Measurements from ENCODE around the gene KIAA0586.
A peak's percentile ranks its signal among the peaks of the same experiment; 100 is the strongest.
"Not testable (repeated sequence)": the region's sequence is repeated elsewhere in the genome, so short reads cannot be mapped to it uniquely, and the experiment has no call there.

KIAA0586 gene

DNA sequence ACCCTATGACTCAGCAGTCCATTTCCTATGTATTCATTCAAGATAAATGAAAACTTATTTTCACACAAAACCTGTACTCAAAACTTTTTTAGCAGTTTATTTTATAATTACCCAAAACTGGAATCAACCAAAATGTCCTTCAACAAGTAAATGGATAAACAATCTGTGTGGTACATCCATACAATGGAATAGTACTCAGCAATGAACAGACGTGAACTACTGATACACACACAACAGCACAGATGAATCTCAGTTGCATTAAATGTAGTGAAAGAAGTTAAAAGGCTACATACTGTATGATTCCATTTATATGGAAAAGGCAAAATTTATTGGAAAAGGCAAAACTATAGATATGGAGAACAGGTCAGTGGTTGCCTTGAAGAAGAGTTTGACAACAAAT, 90.1 kb downstream of the KIAA0586 start:
- no peak overlapping the region for H3K4me3 ChIP-seq (ENCODE audit: low read depth, low read length)

DNA sequence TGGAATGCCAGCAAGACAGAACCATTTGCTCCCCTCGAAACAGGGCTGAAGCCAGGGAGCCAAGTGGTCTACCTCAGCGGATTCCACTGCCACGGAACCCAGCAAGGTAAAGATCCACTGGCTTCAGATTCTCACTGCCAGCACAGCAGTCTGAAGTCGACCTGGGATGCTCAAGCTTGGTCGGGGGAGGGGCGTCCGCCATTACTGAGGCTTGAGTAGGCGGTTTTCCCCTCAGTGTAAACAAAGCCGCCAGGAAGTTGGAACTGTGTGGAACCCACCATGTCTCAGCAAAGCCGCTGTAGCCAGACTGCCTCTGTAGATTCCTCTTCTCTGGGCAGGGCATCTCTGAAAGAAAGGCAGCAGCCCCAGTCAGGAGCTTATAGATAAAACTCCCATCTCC, 98.2 kb downstream of the KIAA0586 start:
- not testable (repeated sequence) for DNase-seq (ENCODE audit: low read depth); H3K4me3 ChIP-seq (ENCODE audit: low read depth, low read length)

More for the DNA sequence above, 90.1 kb downstream of the KIAA0586 start:
- DNase-seq (ENCODE audit: low read depth) = no peak
- TF ChIP-seq, protein P1, sequence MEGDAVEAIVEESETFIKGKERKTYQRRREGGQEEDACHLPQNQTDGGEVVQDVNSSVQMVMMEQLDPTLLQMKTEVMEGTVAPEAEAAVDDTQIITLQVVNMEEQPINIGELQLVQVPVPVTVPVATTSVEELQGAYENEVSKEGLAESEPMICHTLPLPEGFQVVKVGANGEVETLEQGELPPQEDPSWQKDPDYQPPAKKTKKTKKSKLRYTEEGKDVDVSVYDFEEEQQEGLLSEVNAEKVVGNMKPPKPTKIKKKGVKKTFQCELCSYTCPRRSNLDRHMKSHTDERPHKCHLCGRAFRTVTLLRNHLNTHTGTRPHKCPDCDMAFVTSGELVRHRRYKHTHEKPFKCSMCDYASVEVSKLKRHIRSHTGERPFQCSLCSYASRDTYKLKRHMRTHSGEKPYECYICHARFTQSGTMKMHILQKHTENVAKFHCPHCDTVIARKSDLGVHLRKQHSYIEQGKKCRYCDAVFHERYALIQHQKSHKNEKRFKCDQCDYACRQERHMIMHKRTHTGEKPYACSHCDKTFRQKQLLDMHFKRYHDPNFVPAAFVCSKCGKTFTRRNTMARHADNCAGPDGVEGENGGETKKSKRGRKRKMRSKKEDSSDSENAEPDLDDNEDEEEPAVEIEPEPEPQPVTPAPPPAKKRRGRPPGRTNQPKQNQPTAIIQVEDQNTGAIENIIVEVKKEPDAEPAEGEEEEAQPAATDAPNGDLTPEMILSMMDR (IDR thresholded peaks at IDR 0.05; ENCODE audit: control insufficient read depth, extremely low read depth, insufficient read depth) = no peak

DNA sequence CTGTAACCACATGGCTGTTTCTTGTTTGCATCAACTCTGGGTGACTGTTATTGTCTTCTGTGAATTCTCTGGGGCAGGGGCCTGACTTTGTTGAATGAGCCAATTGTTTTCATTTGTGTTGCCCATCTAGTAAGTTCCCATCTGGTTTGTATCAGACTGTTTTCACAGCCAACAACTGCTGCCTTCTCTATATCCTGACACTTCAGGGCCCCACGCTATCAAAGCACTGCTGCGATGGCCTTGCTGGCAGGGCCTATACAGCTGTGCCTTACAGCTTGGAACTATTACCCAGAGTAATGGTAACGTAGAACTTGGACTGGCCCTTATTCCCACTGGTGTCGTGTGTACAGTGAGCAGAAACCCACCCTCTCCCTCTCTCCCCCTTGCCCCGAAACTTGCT, 105.9 kb downstream of the KIAA0586 start:
- no peak for DNase-seq (ENCODE audit: low read depth)
- H3K4me3 ChIP-seq (ENCODE audit: low read depth, low read length) = no peak overlapping the region
- TF ChIP-seq, protein P1 (IDR thresholded peaks at IDR 0.05; ENCODE audit: control insufficient read depth, extremely low read depth, insufficient read depth) = no peak

DNA sequence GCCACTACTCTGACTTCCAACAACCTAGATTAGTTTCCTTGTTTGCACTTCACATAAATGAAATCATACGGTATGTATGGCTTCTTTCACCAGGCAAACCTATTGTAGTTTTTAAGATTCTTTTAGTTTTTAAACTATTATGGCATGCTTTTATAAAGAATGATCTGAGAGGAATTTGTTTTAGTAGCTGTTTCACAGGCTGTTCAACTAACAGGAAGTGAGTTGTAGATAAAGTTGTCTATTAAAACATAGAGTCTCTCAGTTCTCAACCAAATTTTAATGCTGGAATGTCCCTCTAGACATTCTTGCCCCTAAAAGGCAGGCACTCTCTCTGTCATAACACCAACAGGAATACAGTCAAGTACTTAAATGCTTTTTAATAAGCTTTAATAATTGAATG, 107.5 kb downstream of the KIAA0586 start:
- no peak overlapping the region for H3K4me3 ChIP-seq (ENCODE audit: low read depth, low read length)
- no peak for DNase-seq (ENCODE audit: low read depth)
- TF ChIP-seq, protein P1 (IDR thresholded peaks at IDR 0.05; ENCODE audit: control insufficient read depth, extremely low read depth, insufficient read depth) = no peak

DNA sequence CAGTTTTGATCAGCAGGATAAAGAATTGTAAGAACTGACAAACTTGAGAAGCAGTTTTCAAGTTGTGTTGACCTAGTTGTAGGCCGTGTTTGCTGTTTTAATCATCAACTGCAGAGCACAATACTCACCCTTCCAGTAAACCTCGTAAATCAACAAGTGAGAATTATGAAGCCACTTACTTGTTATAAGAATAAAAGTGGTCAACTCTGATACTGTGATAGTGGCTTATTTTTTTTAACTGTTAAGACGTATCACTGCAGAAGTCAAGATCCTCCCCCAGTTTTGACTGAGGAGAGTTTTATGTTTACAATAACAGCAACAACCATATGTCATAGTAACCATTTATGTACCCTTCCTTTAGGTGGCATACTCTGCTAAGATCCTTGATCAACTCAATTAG, 109.5 kb downstream of the KIAA0586 start:
- peak; percentile 13 for DNase-seq (ENCODE audit: low read depth)
- TF ChIP-seq, protein P1 (IDR thresholded peaks at IDR 0.05; ENCODE audit: control insufficient read depth, extremely low read depth, insufficient read depth) = no peak
- H3K4me3 ChIP-seq (ENCODE audit: low read depth, low read length) = no peak overlapping the region

DNA sequence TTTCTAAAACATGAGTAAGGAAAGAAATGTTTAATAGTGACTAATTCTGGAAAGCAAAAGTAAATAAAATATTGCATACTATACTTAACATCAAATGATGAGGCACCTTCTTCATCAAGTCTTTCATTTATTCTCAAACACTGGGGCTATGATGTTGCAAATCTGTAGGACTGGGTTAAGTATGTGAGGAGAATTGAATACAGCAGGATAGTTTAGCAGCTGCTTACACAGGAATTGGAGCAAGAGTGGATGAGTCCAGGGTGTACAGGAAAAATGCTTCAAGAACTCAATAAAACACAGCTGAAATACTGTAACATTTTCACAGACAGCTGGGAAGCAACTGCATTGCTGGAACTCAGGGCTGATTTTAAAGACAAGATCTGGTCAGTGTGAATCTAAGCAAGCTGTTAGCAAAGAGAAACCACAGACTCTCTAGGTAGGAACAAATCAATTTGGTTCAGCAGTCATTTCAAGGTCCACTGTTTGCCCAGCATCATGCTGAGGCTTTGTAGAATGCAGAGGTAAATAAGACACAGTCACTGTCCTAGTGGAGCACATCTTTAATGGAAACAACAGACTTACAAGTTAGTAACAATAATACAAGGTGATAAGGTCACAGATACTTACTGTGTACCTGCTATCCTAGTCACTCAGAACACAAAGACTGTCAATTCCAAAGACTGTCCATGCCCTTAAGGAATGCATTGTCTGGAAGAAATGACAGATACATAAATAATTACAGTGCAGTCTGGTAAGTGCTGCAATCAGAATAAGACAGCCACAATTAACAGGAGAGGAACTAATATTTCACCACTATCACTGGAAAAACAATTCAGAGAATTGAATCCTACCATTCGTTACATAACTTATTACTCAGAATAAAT, 113.5 kb downstream of the KIAA0586 start:
- TF ChIP-seq, protein P1 (IDR thresholded peaks at IDR 0.05; ENCODE audit: control insufficient read depth, extremely low read depth, insufficient read depth) = no peak
- no peak for DNase-seq (ENCODE audit: low read depth)
- H3K4me3 ChIP-seq (ENCODE audit: low read depth, low read length) = no peak overlapping the region

DNA sequence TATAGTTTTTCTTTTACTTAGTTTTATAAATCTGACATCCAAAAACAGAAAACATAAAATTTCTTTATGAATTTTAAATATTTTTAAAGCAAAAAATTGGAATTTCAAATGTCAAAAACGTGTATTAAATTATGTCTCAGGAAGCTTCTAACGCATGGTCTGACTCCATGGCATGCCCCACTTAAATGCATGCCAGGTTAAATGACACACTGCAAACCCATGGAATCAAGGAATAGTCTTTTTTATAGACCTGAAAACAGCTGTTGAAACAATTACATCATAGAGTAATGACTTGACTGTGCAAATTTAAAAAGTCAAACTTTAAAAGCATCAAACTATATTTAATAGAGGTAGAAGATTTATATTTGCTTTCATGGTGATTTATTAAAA, 114.1 kb downstream of the KIAA0586 start:
- no peak for DNase-seq (ENCODE audit: low read depth)
- TF ChIP-seq, protein P1 (IDR thresholded peaks at IDR 0.05; ENCODE audit: control insufficient read depth, extremely low read depth, insufficient read depth) = no peak
- no peak overlapping the region for H3K4me3 ChIP-seq (ENCODE audit: low read depth, low read length)

Data from LNCaP clone FGC (cell line).